ENCODE measurements around the gene GABRD. TPM values are rescaled to one million over a fixed set of nuclear protein-coding genes. Genes with fewer than 3 reads are reported as not detected.

Gene GABRD
- total RNA-seq, 1 donor from 2014 or later = 0.41 TPM

GRCh38 chr1:1972976-1973715, 46.0 kb upstream of the GABRD start:
- DNase-seq = no peak
- Histone ChIP-seq H3K9me3 (replicated peaks) (no peaks in the 10 kb centered on the region), H3K27me3 (ENCODE audit: low read depth) (peaks cover 71% of the 10 kb centered on the region), H3K27ac (replicated peaks) (no peak overlapping the region), H3K36me3 (no peaks in the 10 kb centered on the region), H3K4me1 (no peaks in the 10 kb centered on the region), H3K4me3 (no peak overlapping the region)
- TF ChIP-seq CTCF (IDR thresholded peaks at IDR 0.05; ENCODE audit: borderline replicate concordance) = no peak
- intact Hi-C loops (cut with micrococcal nuclease) = no loop called here

GRCh38 chr1:1973716-1974642, 45.2 kb upstream of the GABRD start:
- intact Hi-C loops (cut with micrococcal nuclease) = no loop called here

GRCh38 chr1:1974834-1975233, 44.3 kb upstream of the GABRD start:
- no peak overlapping the region for H3K4me3 ChIP-seq
- H3K4me1 ChIP-seq = no peaks in the 10 kb centered on the region
- H3K27me3 ChIP-seq (ENCODE audit: low read depth) = peaks cover 66% of the 10 kb centered on the region
- no peaks in the 10 kb centered on the region for H3K9me3 ChIP-seq (replicated peaks)
- intact Hi-C loops (cut with micrococcal nuclease) = no loop called here
- no peak for TF ChIP-seq CTCF (IDR thresholded peaks at IDR 0.05; ENCODE audit: borderline replicate concordance)
- no peak overlapping the region for H3K27ac ChIP-seq (replicated peaks)
- H3K36me3 ChIP-seq = no peaks in the 10 kb centered on the region
- DNase-seq = no peak

More at GRCh38 chr1:1973716-1974642, 45.2 kb upstream of the GABRD start:
- H3K4me1 ChIP-seq = no peaks in the 10 kb centered on the region
- H3K27me3 ChIP-seq (ENCODE audit: low read depth) = peaks cover 66% of the 10 kb centered on the region
- no peak for DNase-seq
- no peak for TF ChIP-seq CTCF (IDR thresholded peaks at IDR 0.05; ENCODE audit: borderline replicate concordance)
- H3K36me3 ChIP-seq = no peaks in the 10 kb centered on the region
- H3K9me3 ChIP-seq (replicated peaks) = no peaks in the 10 kb centered on the region
- H3K4me3 ChIP-seq = no peak overlapping the region
- no peak overlapping the region for H3K27ac ChIP-seq (replicated peaks)

- no peak for TF ChIP-seq CTCF (IDR thresholded peaks at IDR 0.05; ENCODE audit: borderline replicate concordance)
- H3K4me3 ChIP-seq = no peak overlapping the region
- H3K27ac ChIP-seq (replicated peaks) = no peak overlapping the region
- peaks cover 66% of the 10 kb centered on the region for H3K27me3 ChIP-seq (ENCODE audit: low read depth)
- intact Hi-C loops (cut with micrococcal nuclease) = no loop called here
- no peak for DNase-seq
- no peaks in the 10 kb centered on the region for H3K9me3 ChIP-seq (replicated peaks)
- H3K4me1 ChIP-seq = no peaks in the 10 kb centered on the region
- H3K36me3 ChIP-seq = no peaks in the 10 kb centered on the region
Observed at GRCh38 chr1:1975535-1975934, 43.6 kb upstream of the GABRD start.

GRCh38 chr1:1976031-1976430, 43.1 kb upstream of the GABRD start:
- intact Hi-C loops (cut with micrococcal nuclease) = no loop called here
- Histone ChIP-seq H3K4me1 (no peaks in the 10 kb centered on the region), H3K9me3 (replicated peaks) (no peaks in the 10 kb centered on the region), H3K27me3 (ENCODE audit: low read depth) (peaks cover 66% of the 10 kb centered on the region), H3K36me3 (no peaks in the 10 kb centered on the region), H3K4me3 (no peak overlapping the region), H3K27ac (replicated peaks) (no peak overlapping the region)
- DNase-seq = no peak
- TF ChIP-seq CTCF (IDR thresholded peaks at IDR 0.05; ENCODE audit: borderline replicate concordance) = no peak

Measured in left ventricle myocardium inferior (tissue), 1 donor.